Activated CD4-positive, alpha-beta memory T cell treated with anti-CD3 and anti-CD28 coated beads for 36 hours (primary cell): Measurements from ENCODE around the gene TCF4. TPM values are rescaled to one million over a fixed set of nuclear protein-coding genes. Genes with fewer than 3 reads are reported as not detected.

Experiments
- CTCF ChIA-PET: fragments of 350-600 bp; sonication (Branson Sonifier 250); formaldehyde crosslinking; loops from one replicate; lab custom pipeline; 2021; ENCODE audit warnings: antibody characterized with exemption, inconsistent platforms; lab: Charles Lee
- POLR2A ChIA-PET: fragments of 350-600 bp; sonication (Branson Sonifier 250); formaldehyde crosslinking; loops from one replicate; lab custom pipeline; 2021; ENCODE audit warnings: antibody characterized with exemption; lab: Charles Lee
- DNase-seq: peaks from one replicate; pipeline ENCODE4 v3.0.0-alpha.2; 2020
- H3K27ac Mint-ChIP-seq: one replicate; pipeline ENCODE4 v1.8.0; 2021; ENCODE audit warnings: mixed read lengths
- H3K27me3 Mint-ChIP-seq: one replicate; pipeline ENCODE4 v1.8.0; 2021; ENCODE audit warnings: mixed read lengths
- H3K36me3 Mint-ChIP-seq: one replicate; pipeline ENCODE4 v1.8.0; 2021; ENCODE audit warnings: mixed read lengths
- H3K4me1 Mint-ChIP-seq: one replicate; pipeline ENCODE4 v1.8.0; 2021; ENCODE audit warnings: low read depth, mixed read lengths
- H3K4me3 Mint-ChIP-seq: one replicate; pipeline ENCODE4 v1.8.0; 2021; ENCODE audit warnings: mild to moderate bottlenecking, mixed read lengths
- H3K9me3 Mint-ChIP-seq: one replicate; pipeline ENCODE4 v1.8.0; 2021; ENCODE audit warnings: mixed read lengths
- intact Hi-C: fragments of 100-400 bp; cut with micrococcal nuclease; formaldehyde crosslinking; loops from one replicate; pipeline ENCODE4 v1.15.1; 2023
- total RNA-seq, 2 experiments: library from RNA; stranded (reverse); gene quantifications; one replicate each; pipeline ENCODE4 v1.2.3, GENCODE V29; 2021

Gene TCF4
- total RNA-seq, 2 experiments from 2014 or later, result not detected

DNA sequence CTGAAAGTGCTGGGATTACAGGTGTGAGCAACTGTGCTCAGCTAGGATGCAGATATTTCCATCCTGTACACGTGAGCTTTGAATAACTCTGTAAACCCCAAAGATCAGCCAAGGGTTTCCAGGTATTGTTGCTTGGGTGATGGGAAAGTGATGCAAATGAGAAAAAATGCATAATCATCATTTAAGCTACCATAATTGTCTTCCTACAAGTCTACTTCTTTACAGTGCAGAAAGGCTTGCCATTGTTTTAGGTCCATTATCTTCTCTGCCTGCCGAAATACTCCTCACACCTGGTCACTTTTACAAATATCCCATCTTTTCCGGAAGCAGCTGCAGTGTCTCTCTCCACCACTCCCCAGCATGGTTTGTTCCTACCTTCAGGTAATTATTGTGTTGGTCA lies 368.9 kb downstream of the TCF4 start:
- CTCF ChIA-PET, result no interaction called here
- Mint-ChIP-seq H3K27me3 (no peaks in the 10 kb centered on the region), H3K36me3 (no peaks in the 10 kb centered on the region), H3K4me3 (no peak overlapping the region), H3K4me1 (no peaks in the 10 kb centered on the region), H3K27ac (no peak overlapping the region), H3K9me3 (no peaks in the 10 kb centered on the region)
- POLR2A ChIA-PET, result no interaction called here
- no peak for DNase-seq
- intact Hi-C loops, result no loop called here

DNA sequence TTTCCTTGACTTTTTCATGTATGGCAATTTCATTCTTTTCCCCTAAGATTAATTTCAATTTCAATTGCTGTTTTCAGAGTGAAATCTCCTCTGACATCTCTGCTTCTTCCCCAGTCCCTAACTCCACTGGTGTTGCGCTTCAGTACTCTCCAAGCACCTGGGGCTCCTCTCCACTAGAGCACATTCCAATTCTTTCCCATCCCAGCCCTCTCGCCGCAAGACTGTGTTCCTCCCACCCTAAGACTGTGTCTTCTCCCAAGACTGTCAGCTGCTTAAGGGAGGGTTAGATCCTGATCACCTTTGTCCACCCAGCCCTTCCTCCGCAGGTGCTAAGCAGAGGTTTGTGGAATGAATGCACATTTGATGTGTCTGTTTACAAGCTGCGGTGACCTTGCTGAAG lies 373.0 kb downstream of the TCF4 start:
- H3K4me3 Mint-ChIP-seq, result no peak overlapping the region
- intact Hi-C loops, result no loop called here
- H3K27me3 Mint-ChIP-seq, result no peaks in the 10 kb centered on the region
- POLR2A ChIA-PET, result no interaction called here
- no peak overlapping the region for H3K27ac Mint-ChIP-seq
- no peak for DNase-seq
- no peaks in the 10 kb centered on the region for H3K9me3 Mint-ChIP-seq
- no peaks in the 10 kb centered on the region for H3K36me3 Mint-ChIP-seq
- CTCF ChIA-PET, result no interaction called here
- H3K4me1 Mint-ChIP-seq, result no peaks in the 10 kb centered on the region

DNA sequence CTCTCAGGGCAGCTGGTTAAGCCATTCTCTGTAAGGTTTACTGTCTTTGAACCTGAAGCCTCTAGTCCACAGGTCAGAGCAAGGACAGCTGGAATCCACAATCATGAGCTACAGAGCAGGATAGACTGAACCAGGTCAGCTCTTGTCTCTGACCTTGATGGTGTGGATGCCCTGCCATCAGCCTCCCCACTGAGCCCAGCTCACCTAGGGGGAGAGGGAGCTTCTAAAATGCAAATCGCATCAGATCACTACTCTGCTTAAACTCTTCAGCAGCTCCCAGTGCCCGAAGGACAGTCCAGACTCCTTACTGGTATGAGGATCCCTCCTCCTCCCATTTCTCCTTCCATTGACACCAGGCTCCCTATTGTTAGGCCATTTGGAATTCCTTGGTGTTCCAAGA lies 373.5 kb downstream of the TCF4 start:
- no peak overlapping the region for H3K4me3 Mint-ChIP-seq
- intact Hi-C loops, result no loop called here
- POLR2A ChIA-PET, result no interaction called here
- no peaks in the 10 kb centered on the region for H3K27me3 Mint-ChIP-seq
- H3K9me3 Mint-ChIP-seq, result no peaks in the 10 kb centered on the region
- CTCF ChIA-PET, result no interaction called here
- DNase-seq, result no peak
- no peaks in the 10 kb centered on the region for H3K4me1 Mint-ChIP-seq
- no peak overlapping the region for H3K27ac Mint-ChIP-seq
- no peaks in the 10 kb centered on the region for H3K36me3 Mint-ChIP-seq

DNA sequence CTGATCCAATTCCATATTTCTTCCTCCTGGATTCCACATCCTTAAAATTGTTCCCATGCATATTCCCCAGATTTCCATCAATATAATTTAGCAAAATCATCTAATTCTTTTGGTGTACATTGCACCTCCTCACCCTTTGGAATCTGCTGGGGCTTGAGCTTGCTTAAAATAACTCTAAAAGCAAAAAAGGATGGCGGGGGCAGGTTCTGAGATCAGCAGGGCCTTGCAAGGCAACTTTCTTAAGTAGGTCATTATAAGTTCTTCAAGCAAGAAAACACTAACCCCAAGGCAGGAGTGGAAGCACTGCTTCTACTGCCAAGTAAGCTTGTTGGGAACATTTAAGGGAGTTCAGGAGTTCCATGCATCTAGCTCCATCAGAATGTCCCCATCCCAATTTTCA lies 374.4 kb downstream of the TCF4 start:
- no peaks in the 10 kb centered on the region for H3K27me3 Mint-ChIP-seq
- H3K36me3 Mint-ChIP-seq, result no peaks in the 10 kb centered on the region
- no peaks in the 10 kb centered on the region for H3K9me3 Mint-ChIP-seq
- CTCF ChIA-PET, result no interaction called here
- POLR2A ChIA-PET, result no interaction called here
- H3K4me1 Mint-ChIP-seq, result no peaks in the 10 kb centered on the region
- no peak for DNase-seq
- no peak overlapping the region for H3K4me3 Mint-ChIP-seq
- no peak overlapping the region for H3K27ac Mint-ChIP-seq
- intact Hi-C loops, result no loop called here

DNA sequence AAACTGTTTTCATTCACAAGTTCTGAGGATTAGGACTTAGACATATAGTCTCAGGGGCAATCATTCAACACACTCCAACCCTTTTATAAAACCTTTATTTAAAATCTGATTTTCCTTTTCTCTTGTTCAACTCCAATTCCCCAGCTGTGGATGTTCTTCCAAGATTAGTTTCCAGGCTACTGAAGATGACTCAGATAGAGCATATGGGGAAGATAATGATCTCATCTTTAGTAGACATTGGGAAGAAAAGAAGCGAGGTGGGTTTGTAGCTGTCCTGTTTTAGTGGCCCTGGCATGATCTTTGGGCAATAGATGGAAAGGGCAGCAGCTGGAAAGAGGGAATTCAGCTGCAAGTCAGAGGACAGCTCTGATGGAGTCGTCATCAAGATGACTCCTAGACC lies 381.1 kb downstream of the TCF4 start:
- H3K4me1 Mint-ChIP-seq, result no peaks in the 10 kb centered on the region
- ChIA-PET CTCF (no interaction called here), POLR2A (no interaction called here)
- DNase-seq, result no peak
- H3K9me3 Mint-ChIP-seq, result peaks cover 9% of the 10 kb centered on the region
- H3K36me3 Mint-ChIP-seq, result no peaks in the 10 kb centered on the region
- no peak overlapping the region for H3K27ac Mint-ChIP-seq
- no peaks in the 10 kb centered on the region for H3K27me3 Mint-ChIP-seq
- intact Hi-C loops, result no loop called here
- H3K4me3 Mint-ChIP-seq, result no peak overlapping the region

DNA sequence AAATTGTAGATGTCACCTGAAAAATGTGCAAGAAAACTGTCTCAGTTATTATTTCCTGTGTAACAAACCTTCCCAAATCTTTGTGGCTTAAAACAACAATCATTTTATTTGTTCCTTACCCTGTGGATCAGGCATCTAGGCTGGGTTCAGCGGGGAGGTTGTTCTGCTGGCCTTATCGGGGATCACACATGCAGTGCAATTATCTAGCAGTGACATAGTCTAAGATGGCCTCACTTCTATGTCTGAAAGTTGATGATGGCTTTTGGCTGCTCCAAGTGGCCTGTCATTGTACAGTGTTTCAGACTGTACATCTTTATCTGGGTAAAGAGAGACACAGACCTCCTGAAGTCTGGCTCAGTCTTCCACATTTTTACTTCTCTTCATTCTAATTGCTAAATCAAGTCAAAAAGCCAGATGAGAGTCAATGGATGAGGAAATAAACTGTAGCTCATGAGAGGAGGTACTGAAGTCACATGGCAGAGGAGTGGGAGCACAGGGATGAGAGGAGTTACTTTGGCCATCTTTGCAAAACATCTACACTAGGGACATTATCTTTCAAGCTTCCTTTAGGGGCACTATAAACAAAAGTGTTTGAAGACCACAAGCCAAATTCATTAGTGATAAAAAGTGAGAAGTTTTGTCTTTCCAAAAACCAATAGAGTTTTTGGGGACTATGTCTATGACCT lies 385.6 kb downstream of the TCF4 start:
- Mint-ChIP-seq H3K4me3 (no peak overlapping the region), H3K4me1 (no peaks in the 10 kb centered on the region), H3K27me3 (no peaks in the 10 kb centered on the region), H3K36me3 (no peaks in the 10 kb centered on the region), H3K27ac (no peak overlapping the region), H3K9me3 (peaks cover 9% of the 10 kb centered on the region)
- ChIA-PET CTCF (no interaction called here), POLR2A (no interaction called here)
- DNase-seq, result no peak
- intact Hi-C loops, result no loop called here

DNA sequence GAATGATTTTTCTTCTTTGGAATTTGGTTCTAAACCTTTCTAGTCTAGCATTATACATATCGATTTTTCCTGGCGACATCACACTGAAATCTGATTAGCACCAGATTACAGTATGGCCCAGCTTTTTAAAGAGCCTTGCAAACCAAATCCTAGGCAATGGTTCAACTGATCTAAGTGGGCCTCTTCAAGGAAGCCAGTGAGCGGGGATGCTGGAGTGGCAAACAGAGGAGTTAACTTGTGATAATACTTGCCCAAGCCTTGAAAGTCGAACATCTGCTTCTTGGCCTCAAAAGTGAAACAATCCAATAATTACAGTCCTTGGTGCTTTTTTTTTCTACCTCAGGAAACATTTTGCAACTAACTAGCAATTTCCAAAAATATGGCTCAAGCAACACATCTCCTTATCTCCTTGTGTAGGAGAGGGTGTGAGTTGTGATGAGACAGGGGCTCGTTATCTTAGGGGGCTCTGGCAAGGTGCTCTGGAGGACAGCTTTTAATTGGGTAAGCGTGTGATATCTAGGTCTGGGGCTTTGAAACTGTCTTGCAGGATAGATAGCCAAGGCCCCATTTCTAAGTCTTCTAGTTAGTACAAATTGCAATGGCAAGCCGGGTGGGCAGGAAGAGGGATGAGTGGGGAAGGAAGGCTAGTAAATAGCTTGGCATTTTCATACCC lies 388.6 kb downstream of the TCF4 start:
- intact Hi-C loops, result no loop called here
- CTCF ChIA-PET, result no interaction called here
- Mint-ChIP-seq H3K4me1 (no peaks in the 10 kb centered on the region), H3K36me3 (no peaks in the 10 kb centered on the region), H3K27me3 (no peaks in the 10 kb centered on the region), H3K4me3 (no peak overlapping the region), H3K9me3 (peaks cover 6% of the 10 kb centered on the region), H3K27ac (no peak overlapping the region)
- no peak for DNase-seq
- POLR2A ChIA-PET, result no interaction called here

DNA sequence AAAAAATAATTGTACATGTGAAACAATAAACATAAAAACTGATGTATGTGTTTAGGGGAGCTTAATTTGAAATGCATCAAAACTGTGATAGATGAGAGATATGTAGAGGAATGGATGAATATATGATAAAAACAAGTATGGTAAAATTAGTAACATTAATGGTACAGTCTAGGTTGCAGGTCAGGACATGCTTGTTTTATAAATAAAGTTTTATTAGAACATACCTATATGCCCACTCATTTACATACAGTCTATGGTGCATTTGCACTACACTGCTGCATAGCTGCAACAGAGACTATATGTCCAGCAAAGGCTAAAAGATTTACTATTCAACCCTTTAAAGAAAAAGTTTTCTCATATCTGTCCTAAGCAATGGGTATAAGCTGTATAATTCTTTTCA lies 392.1 kb downstream of the TCF4 start:
- no peaks in the 10 kb centered on the region for H3K9me3 Mint-ChIP-seq
- no peaks in the 10 kb centered on the region for H3K27me3 Mint-ChIP-seq
- H3K36me3 Mint-ChIP-seq, result no peaks in the 10 kb centered on the region
- DNase-seq, result no peak
- CTCF ChIA-PET, result no interaction called here
- H3K4me1 Mint-ChIP-seq, result no peaks in the 10 kb centered on the region
- intact Hi-C loops, result no loop called here
- H3K27ac Mint-ChIP-seq, result no peak overlapping the region
- POLR2A ChIA-PET, result interaction anchor here (0.6 kb wide), 1 partner anchor 726 kb away, joined by 3 read pairs; no protein-coding TSS in a partner anchor
- H3K4me3 Mint-ChIP-seq, result no peak overlapping the region

DNA sequence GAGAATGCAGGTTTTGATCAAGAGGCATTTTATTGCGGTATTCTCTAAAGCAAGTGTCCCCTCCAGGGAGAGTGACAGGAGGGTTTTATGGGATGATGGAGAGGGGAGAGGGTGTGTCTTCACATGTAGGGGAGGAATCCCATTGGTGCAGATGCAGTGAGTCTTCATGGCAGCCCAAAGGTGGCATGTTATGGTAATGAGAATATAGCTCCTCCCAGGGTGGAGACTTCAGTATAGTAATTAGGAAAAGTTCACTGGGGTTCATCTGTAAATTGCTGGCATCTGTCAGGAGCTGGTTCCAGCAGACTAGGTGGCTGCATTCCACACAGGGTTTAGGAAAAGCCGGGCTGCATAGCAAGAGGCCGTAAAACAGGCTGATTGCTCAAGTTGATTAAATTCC lies 398.0 kb downstream of the TCF4 start:
- no peak overlapping the region for H3K27ac Mint-ChIP-seq
- ChIA-PET POLR2A (no interaction called here), CTCF (interaction anchor here (0.7 kb wide), 1 partner anchor 300 kb away, joined by 5 read pairs; no protein-coding TSS in a partner anchor)
- no peaks in the 10 kb centered on the region for H3K27me3 Mint-ChIP-seq
- no peaks in the 10 kb centered on the region for H3K36me3 Mint-ChIP-seq
- H3K4me1 Mint-ChIP-seq, result no peaks in the 10 kb centered on the region
- DNase-seq, result no peak
- H3K4me3 Mint-ChIP-seq, result no peak overlapping the region
- intact Hi-C loops, result no loop called here
- H3K9me3 Mint-ChIP-seq, result no peaks in the 10 kb centered on the region

DNA sequence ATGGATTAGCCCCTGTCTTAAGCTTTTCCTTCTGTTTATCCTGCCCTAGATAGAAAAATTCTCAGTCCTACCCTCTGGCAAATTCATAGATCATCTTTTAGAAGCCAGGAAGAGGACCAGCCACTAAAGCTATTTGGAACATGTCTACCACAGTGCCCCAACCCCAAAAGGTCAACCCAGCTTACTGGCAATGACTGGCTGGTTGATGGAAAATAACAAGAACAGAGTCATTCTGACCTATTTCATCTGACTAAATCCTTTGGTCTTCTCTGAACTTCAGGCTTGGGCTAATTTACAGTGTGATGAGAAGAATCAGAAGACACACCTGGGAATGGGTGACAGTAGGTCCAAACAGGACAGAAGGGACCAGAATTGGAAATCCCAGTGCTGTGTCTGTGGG lies 401.4 kb downstream of the TCF4 start:
- Mint-ChIP-seq H3K4me3 (no peak overlapping the region), H3K9me3 (no peaks in the 10 kb centered on the region), H3K4me1 (no peaks in the 10 kb centered on the region), H3K36me3 (no peaks in the 10 kb centered on the region), H3K27ac (no peak overlapping the region), H3K27me3 (no peaks in the 10 kb centered on the region)
- ChIA-PET POLR2A (no interaction called here), CTCF (no interaction called here)
- no peak for DNase-seq
- intact Hi-C loops, result no loop called here

DNA sequence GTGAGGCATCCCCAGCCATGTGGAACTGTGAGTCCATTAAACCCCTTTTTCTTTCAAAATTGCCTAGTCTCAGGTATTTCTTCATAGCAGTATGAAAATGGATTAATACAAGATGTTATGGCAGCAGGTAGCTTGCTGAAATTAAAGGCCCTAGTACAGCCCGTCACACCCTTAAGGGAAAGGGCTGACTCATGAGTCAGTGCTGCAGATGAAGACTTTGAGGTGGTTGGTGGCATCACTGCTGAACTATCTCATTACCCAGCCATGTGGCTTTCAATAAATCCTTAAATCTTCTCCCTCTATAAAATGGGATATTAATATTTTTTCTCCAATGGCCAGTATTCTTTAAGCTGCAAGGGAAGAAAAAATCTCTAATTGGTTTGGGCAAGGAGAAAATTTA lies 402.6 kb downstream of the TCF4 start:
- no peaks in the 10 kb centered on the region for H3K27me3 Mint-ChIP-seq
- no peaks in the 10 kb centered on the region for H3K36me3 Mint-ChIP-seq
- H3K9me3 Mint-ChIP-seq, result no peaks in the 10 kb centered on the region
- POLR2A ChIA-PET, result no interaction called here
- H3K4me1 Mint-ChIP-seq, result no peaks in the 10 kb centered on the region
- CTCF ChIA-PET, result no interaction called here
- DNase-seq, result no peak
- intact Hi-C loops, result no loop called here
- H3K4me3 Mint-ChIP-seq, result no peak overlapping the region
- H3K27ac Mint-ChIP-seq, result no peak overlapping the region

DNA sequence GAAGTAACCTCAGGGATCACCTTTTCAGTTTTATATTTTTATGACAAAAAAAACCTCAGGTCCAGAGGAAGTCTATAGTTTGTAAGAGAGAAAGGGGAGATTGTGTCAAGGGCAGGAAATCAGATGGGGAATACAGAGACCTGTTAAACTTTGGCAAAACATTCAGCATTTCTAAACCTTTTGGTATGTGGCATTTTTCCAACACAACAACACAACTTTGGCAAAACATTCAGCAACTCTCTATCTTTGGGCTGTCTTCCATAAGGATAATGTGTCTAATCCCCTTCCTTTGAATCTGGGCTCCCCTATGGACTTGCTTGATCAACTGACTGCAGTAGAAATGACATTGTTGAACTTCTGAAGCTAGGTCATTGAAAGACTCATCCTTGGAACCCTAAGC lies 408.2 kb downstream of the TCF4 start:
- DNase-seq, result no peak
- Mint-ChIP-seq H3K27me3 (no peaks in the 10 kb centered on the region), H3K4me3 (no peak overlapping the region), H3K36me3 (no peaks in the 10 kb centered on the region), H3K9me3 (no peaks in the 10 kb centered on the region), H3K4me1 (no peaks in the 10 kb centered on the region), H3K27ac (no peak overlapping the region)
- ChIA-PET CTCF (no interaction called here), POLR2A (no interaction called here)
- intact Hi-C loops, result no loop called here

DNA sequence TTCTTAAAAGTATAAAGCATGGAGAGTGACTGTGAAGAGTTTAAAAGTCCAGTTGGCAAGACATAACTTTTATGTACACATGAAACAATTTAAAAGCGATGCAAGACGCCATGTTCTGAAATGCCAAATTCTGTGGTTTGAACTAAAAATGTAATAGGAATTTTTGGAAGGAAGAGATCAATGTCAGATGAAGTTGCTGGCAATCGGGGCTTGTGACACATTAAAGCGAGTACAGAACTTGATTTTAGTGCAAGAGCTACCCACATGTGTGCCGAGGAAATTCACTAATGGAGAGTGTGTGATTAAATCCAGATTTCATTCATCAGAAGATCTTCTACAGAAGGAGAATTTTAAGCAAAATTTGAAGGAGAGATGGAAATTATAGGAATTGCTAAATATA lies 408.6 kb downstream of the TCF4 start:
- Mint-ChIP-seq H3K4me3 (no peak overlapping the region), H3K4me1 (no peaks in the 10 kb centered on the region), H3K27ac (no peak overlapping the region), H3K36me3 (no peaks in the 10 kb centered on the region), H3K9me3 (no peaks in the 10 kb centered on the region), H3K27me3 (no peaks in the 10 kb centered on the region)
- DNase-seq, result no peak
- ChIA-PET CTCF (no interaction called here), POLR2A (no interaction called here)
- intact Hi-C loops, result no loop called here
